Endodermal cell (in vitro differentiated cells): ENCODE results near the gene DEK. TPM values are rescaled to one million over a fixed set of nuclear protein-coding genes. Genes with fewer than 3 reads are reported as not detected.

Experiments used
- DNase-seq: peaks from one replicate; pipeline ENCODE4 v3.0.0-alpha.2; 2017
- H3K27ac ChIP-seq: 2 replicates; pipeline ENCODE4 v1.5.1; 2013; ENCODE audit warnings: mild to moderate bottlenecking, low read depth, low read length, moderate library complexity
- H3K27me3 ChIP-seq: 2 replicates; pipeline ENCODE4 v1.6.1; 2013; ENCODE audit warnings: mild to moderate bottlenecking, low read length, moderate library complexity; ENCODE audit not compliant: insufficient read depth, control insufficient read depth, poor library complexity, severe bottlenecking
- H3K36me3 ChIP-seq: 2 replicates; pipeline ENCODE4 v1.7.0; 2013; ENCODE audit warnings: mild to moderate bottlenecking, low read length, moderate library complexity; ENCODE audit not compliant: control insufficient read depth, insufficient read depth
- H3K4me1 ChIP-seq: one replicate; pipeline ENCODE4 v1.7.0; 2013; ENCODE audit warnings: low read length; ENCODE audit not compliant: control insufficient read depth, insufficient read depth
- H3K4me3 ChIP-seq: 2 replicates; pipeline ENCODE4 v1.5.1; 2013; ENCODE audit warnings: mild to moderate bottlenecking, low read length, moderate library complexity
- H3K9ac ChIP-seq: 2 replicates; pipeline ENCODE4 v1.6.1; 2013; ENCODE audit warnings: mild to moderate bottlenecking, low read length, moderate library complexity; ENCODE audit not compliant: poor library complexity, severe bottlenecking; ENCODE audit errors: extremely low read depth
- H3K9me3 ChIP-seq: 2 replicates; pipeline ENCODE4 v1.6.1; 2013; ENCODE audit warnings: mild to moderate bottlenecking, low read length, moderate library complexity; ENCODE audit not compliant: control insufficient read depth
- H3K27ac Mint-ChIP-seq: 2 replicates; pipeline ENCODE4 v1.8.0; 2020; ENCODE audit warnings: mixed read lengths
- H3K27me3 Mint-ChIP-seq: 2 replicates; pipeline ENCODE4 v1.8.0; 2021; ENCODE audit warnings: mild to moderate bottlenecking, mixed read lengths; ENCODE audit not compliant: insufficient read depth
- H3K36me3 Mint-ChIP-seq: 2 replicates; pipeline ENCODE4 v1.8.0; 2020; ENCODE audit warnings: low read depth, mixed read lengths
- H3K4me1 Mint-ChIP-seq: 2 replicates; pipeline ENCODE4 v1.8.0; 2020; ENCODE audit warnings: mixed read lengths
- H3K4me3 Mint-ChIP-seq: 2 replicates; pipeline ENCODE4 v1.8.0; 2020; ENCODE audit warnings: mild to moderate bottlenecking, moderate library complexity, mixed read lengths
- H3K9me3 Mint-ChIP-seq: 2 replicates; pipeline ENCODE4 v1.8.0; 2020; ENCODE audit warnings: mild to moderate bottlenecking, mixed read lengths
- WGBS, 2 experiments: methylation state at CpG; one replicate each; pipeline versions ENCODE4 v1.1.5 to v1.1.7; 2013; ENCODE audit warnings: missing lambda C conversion rate in 2 of 2, mixed read lengths in 1 of 2; ENCODE audit not compliant: insufficient coverage in 1 of 2, insufficient read length in 1 of 2; 5-methylcytosine and 5-hydroxymethylcytosine counted together
- total RNA-seq, 2 donors: library from RNA; stranded (reverse); fragmentation: NEBNext Ultra II Directional in 1 of 2; extraction: Animal tissue kit (Norgen Biotek cat#: 25700) in 1 of 2; gene quantifications; 2 replicates in 1 of 2; 3 replicates in 1 of 2; pipeline ENCODE4 v1.2.1, GENCODE V29; 2021
- TF ChIP-seq, protein P1 (sequence below): fragments of 200-600 bp; sonication (generic); conservative IDR thresholded peaks from 2 replicates; pipeline ENCODE4 v1.5.0; 2021; ENCODE audit warnings: antibody characterized with exemption, mild to moderate bottlenecking

The DEK gene
- total RNA-seq, 2 donors from 2014 or later = 139 to 171 TPM

DNA sequence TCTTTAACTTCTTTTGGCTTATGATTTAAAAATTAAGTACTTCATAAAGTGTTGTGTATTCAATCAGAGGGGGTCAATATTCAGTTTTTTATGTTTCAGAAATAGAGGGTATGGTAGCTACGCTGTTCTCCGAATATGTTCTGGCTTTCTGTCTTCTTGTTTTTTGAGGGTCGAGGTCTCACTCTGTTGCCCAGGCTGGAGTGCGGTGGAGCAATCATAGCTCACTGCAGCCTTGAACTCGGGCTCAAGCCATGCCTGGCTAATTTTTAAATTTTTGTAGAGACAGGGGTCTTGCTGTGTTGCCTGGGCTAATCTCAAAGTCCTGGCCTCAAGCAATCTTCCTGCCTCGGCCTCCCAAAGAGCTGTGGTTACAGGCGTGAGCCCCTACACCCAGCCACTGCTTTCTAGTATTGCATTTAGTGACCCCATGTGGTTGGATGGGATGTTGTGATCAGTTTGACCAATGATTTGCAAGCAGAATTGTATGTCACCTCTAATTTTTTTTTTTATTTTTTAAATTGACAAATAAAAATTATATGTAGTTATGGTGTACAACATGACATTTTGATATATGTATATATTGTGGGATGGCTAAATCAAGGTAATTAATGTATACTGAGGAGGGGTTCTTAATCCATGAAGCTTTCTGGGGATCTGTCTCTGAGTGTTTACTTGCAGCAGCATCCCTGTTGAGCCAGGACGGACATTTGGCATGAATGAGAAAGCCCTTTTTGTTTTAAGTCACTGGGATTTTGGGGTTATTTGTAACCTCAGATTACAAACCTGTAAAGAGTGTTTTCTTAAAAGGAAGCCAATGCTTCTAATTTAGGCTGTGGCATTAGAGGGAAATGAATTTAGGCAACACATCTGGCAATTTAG, 38.5 kb upstream of the DEK start:
- H3K27ac ChIP-seq = no peak overlapping the region
- Mint-ChIP-seq H3K27ac (no peak overlapping the region), H3K9me3 (no peaks in the 10 kb centered on the region), H3K4me1 (peaks cover 5% of the 10 kb centered on the region), H3K27me3 (peaks cover 5% of the 10 kb centered on the region), H3K36me3 (no peaks in the 10 kb centered on the region), H3K4me3 (no peak overlapping the region)
- no peaks in the 10 kb centered on the region for H3K9me3 ChIP-seq
- H3K27me3 ChIP-seq = peaks cover 8% of the 10 kb centered on the region
- TF ChIP-seq, protein P1, sequence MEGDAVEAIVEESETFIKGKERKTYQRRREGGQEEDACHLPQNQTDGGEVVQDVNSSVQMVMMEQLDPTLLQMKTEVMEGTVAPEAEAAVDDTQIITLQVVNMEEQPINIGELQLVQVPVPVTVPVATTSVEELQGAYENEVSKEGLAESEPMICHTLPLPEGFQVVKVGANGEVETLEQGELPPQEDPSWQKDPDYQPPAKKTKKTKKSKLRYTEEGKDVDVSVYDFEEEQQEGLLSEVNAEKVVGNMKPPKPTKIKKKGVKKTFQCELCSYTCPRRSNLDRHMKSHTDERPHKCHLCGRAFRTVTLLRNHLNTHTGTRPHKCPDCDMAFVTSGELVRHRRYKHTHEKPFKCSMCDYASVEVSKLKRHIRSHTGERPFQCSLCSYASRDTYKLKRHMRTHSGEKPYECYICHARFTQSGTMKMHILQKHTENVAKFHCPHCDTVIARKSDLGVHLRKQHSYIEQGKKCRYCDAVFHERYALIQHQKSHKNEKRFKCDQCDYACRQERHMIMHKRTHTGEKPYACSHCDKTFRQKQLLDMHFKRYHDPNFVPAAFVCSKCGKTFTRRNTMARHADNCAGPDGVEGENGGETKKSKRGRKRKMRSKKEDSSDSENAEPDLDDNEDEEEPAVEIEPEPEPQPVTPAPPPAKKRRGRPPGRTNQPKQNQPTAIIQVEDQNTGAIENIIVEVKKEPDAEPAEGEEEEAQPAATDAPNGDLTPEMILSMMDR = peak; percentile 58
- WGBS, 2 experiments = 76 to 89% methylated on average over 6 to 8 of the region's 8 CpGs
- H3K4me1 ChIP-seq = no peaks in the 10 kb centered on the region
- H3K36me3 ChIP-seq = no peaks in the 10 kb centered on the region
- H3K4me3 ChIP-seq = no peak overlapping the region
- no peak overlapping the region for H3K9ac ChIP-seq
- DNase-seq = peak; percentile 67

DNA sequence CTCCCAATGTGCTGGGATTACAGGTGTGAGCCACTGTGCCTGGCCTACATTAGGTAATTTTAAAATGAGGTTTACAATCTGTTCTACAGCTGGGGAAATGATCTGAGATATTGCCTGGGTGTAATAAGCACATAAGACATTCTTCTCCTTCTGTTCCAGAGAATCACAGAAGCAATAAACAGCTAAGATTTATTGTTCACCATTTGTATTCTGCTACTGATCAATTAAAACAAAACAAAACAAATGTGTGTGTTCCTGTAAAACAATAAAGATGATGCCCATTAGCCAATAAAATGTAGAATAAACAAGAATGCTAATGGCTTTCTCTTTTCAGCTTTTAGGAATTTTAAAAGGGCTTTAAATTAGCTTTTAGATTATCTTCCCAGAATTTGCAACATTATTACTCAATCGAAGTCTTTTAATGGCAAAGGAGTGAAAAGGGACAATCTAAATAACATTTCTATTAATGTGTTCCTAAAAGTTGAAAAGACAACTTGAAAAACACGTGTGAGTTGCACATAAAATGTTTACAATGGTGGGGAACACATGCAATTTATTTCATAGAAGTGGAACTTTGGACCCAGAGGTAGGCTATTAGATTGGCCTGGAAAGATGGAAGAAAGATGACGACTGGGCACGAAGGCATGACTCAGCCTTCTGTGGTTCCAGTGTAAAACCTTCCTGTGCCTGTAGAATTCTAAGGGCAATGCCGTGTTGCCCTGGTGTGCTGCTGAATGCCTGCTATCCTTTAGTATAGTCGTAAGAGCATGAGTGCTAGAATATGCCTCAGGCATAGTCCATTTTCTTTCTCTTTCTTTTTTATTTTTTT, 29.0 kb upstream of the DEK start:
- 80 to 88% methylated on average over 5 to 6 of the region's 6 CpGs for WGBS, 2 experiments
- no peaks in the 10 kb centered on the region for H3K27me3 Mint-ChIP-seq

DNA sequence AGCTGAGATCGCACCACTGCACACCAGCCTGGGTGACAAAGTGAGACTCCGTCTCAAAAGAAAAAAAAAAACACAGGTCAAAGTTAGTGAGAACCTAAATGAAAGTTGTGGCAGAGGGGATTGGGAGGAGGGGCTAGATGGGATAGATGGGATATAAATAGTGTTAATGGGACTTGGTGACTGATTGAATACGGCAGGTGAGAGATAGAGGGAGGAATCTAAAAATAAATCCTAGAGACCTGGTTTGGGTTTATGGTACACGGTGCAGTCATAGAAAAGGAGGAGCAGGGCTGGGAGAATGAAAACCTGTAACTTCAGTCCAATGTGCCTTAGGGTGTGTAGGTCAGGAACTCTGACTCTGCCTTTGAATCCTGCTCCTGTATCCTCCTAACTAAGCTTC, 25.0 kb upstream of the DEK start:
- TF ChIP-seq, protein P1 = no peak
- Histone ChIP-seq H3K9ac (no peak overlapping the region), H3K9me3 (no peaks in the 10 kb centered on the region), H3K4me3 (no peak overlapping the region), H3K27me3 (peaks cover 4% of the 10 kb centered on the region), H3K4me1 (no peaks in the 10 kb centered on the region), H3K36me3 (no peaks in the 10 kb centered on the region), H3K27ac (no peak overlapping the region)
- no peaks in the 10 kb centered on the region for H3K36me3 Mint-ChIP-seq
- H3K4me1 Mint-ChIP-seq = no peaks in the 10 kb centered on the region
- H3K4me3 Mint-ChIP-seq = no peak overlapping the region
- WGBS, 2 experiments = 94 to 98% methylated on average over 4 of the region's 4 CpGs
- H3K9me3 Mint-ChIP-seq = no peaks in the 10 kb centered on the region
- no peaks in the 10 kb centered on the region for H3K27me3 Mint-ChIP-seq
- no peak overlapping the region for H3K27ac Mint-ChIP-seq
- no peak for DNase-seq

More for the DNA sequence above, 29.0 kb upstream of the DEK start:
- DNase-seq = no peak
- Histone ChIP-seq H3K9me3 (no peaks in the 10 kb centered on the region), H3K36me3 (no peaks in the 10 kb centered on the region), H3K27ac (no peak overlapping the region), H3K4me1 (no peaks in the 10 kb centered on the region), H3K27me3 (peaks cover 4% of the 10 kb centered on the region), H3K4me3 (no peak overlapping the region), H3K9ac (no peak overlapping the region)
- no peak overlapping the region for H3K4me3 Mint-ChIP-seq
- H3K9me3 Mint-ChIP-seq = no peaks in the 10 kb centered on the region
- H3K27ac Mint-ChIP-seq = no peak overlapping the region
- TF ChIP-seq, protein P1 = no peak
- H3K36me3 Mint-ChIP-seq = no peaks in the 10 kb centered on the region
- no peaks in the 10 kb centered on the region for H3K4me1 Mint-ChIP-seq
